Testis (tissue), 3 donors: ENCODE data around the gene GALNT14. TPM values are rescaled to one million over a fixed set of nuclear protein-coding genes. Genes with fewer than 3 reads are reported as not detected.

ENCODE experiments used
- DNase-seq: peaks from one replicate; pipeline ENCODE4 v3.0.0-alpha.2; 2019
- H3K27ac ChIP-seq, 2 donors: fragments of 200-600 bp; sonication (generic); one replicate each; pipeline ENCODE4 v1.5.1; 2019
- H3K27me3 ChIP-seq: fragments of 200-600 bp; sonication (generic); one replicate; pipeline ENCODE4 v1.5.1; 2019
- H3K36me3 ChIP-seq: fragments of 200-600 bp; sonication (generic); one replicate; pipeline ENCODE4 v1.5.1; 2017; ENCODE audit warnings: low read depth; ENCODE audit errors: missing control alignments
- H3K4me1 ChIP-seq: fragments of 200-600 bp; sonication (generic); one replicate; pipeline ENCODE4 v1.5.1; 2019
- H3K4me3 ChIP-seq, 2 donors: fragments of 200-600 bp; sonication (generic); one replicate each; pipeline ENCODE4 v1.5.1; 2017 to 2019
- H3K9me3 ChIP-seq: fragments of 200-600 bp; sonication (generic); one replicate; pipeline ENCODE4 v1.5.1; 2017
- CTCF ChIP-seq, 3 experiments: fragments of 450-650 bp in 2 of 3; fragments of 200-600 bp in 1 of 3; sonication (generic) in 1 of 3; IDR thresholded peaks; one replicate each; pipeline ENCODE4 v1.5.1; 2016 to 2019; ENCODE audit warnings: antibody characterized with exemption in 3 of 3, mild to moderate bottlenecking in 2 of 3, moderate library complexity in 1 of 3
- POLR2A ChIP-seq: fragments of 450-650 bp; IDR thresholded peaks from one replicate; pipeline ENCODE4 v1.6.1; 2017; ENCODE audit warnings: antibody characterized with exemption, mild to moderate bottlenecking, moderate library complexity
- WGBS, 2 donors: methylation state at CpG; one replicate each; pipeline ENCODE4 v1.1.5; 2018; 5-methylcytosine and 5-hydroxymethylcytosine counted together
- intact Hi-C: fragments of 100-400 bp; cut with DNase I; formaldehyde crosslinking; loops from one replicate; pipeline ENCODE4 v1.15.1; 2023; ENCODE audit warnings: low total_unique reads
- polyA plus RNA-seq: library from polyadenylated mRNA; stranded (reverse); fragments of 350-450 nt; fragmentation: Illumina TruSeq; extraction: RNeasy Lipid Tissue Mini Kit (QIAGEN cat#74804); gene quantifications from one replicate; pipeline ENCODE4 v1.2.3, GENCODE V29; 2014; ENCODE audit warnings: low read depth, low replicate concordance; ENCODE audit not compliant: insufficient read depth
- total RNA-seq, 2 donors: library from RNA; depleted of rRNA; stranded (reverse); fragments of >200 nt; gene quantifications; one replicate each; pipeline ENCODE4 v1.2.3, GENCODE V29; 2016

Gene GALNT14
- total and polyA plus RNA-seq, 3 donors from 2014 or later = 6.9 to 31.5 (median 11.6) TPM

- no peaks in the 10 kb centered on the region for H3K27me3 ChIP-seq
- H3K4me3 ChIP-seq = no peak overlapping the region
- peaks cover 7% of the 10 kb centered on the region for H3K4me1 ChIP-seq
- no peak overlapping the region for H3K27ac ChIP-seq
- peak; percentile 88 for DNase-seq
- TF ChIP-seq POLR2A (no peak), CTCF (IDR thresholded peaks at IDR 0.05) (peak; percentile 15 to 65 (median 24))
- H3K36me3 ChIP-seq = no peaks in the 10 kb centered on the region
- intact Hi-C loops = no loop called here
- WGBS, 2 donors = 66 to 67% methylated on average over 3 of the region's 3 CpGs
- no peaks in the 10 kb centered on the region for H3K9me3 ChIP-seq
Observed at GRCh38 chr2:30862054-30862651, 276.1 kb downstream of the GALNT14 start.

- TF ChIP-seq POLR2A (no peak), CTCF (IDR thresholded peaks at IDR 0.05) (no peak)
- Histone ChIP-seq H3K4me1 (peaks cover 7% of the 10 kb centered on the region), H3K27ac (no peak overlapping the region), H3K36me3 (no peaks in the 10 kb centered on the region), H3K27me3 (no peaks in the 10 kb centered on the region), H3K4me3 (no peak overlapping the region), H3K9me3 (no peaks in the 10 kb centered on the region)
- 53 to 61% methylated on average over 4 of the region's 4 CpGs for WGBS, 2 donors
- no peak for DNase-seq
- intact Hi-C loops = no loop called here
Observed at GRCh38 chr2:30860726-30861125, 277.5 kb downstream of the GALNT14 start.

Other genes starting within 250 kb of the GALNT14 start
- 1 to 10 TPM in 1 of 2 donors, under 1 TPM in 1; 0.47 to 1.1 TPM for gene CAPN14, start 79.1 kb upstream of the GALNT14 start, total RNA-seq
- 0.36 TPM for gene CAPN14, start 79.1 kb upstream of the GALNT14 start, polyA plus RNA-seq
- 1 to 10 TPM; 4.5 to 5.1 TPM for gene EHD3, start 95.7 kb upstream of the GALNT14 start, total RNA-seq
- 3.5 TPM for gene EHD3, start 95.7 kb upstream of the GALNT14 start, polyA plus RNA-seq